ENCODE data around the gene KIRREL3.

- no peak for TF ChIP-seq POLR2A (IDR thresholded peaks at IDR 0.05)
- TF ChIP-seq, protein P1, sequence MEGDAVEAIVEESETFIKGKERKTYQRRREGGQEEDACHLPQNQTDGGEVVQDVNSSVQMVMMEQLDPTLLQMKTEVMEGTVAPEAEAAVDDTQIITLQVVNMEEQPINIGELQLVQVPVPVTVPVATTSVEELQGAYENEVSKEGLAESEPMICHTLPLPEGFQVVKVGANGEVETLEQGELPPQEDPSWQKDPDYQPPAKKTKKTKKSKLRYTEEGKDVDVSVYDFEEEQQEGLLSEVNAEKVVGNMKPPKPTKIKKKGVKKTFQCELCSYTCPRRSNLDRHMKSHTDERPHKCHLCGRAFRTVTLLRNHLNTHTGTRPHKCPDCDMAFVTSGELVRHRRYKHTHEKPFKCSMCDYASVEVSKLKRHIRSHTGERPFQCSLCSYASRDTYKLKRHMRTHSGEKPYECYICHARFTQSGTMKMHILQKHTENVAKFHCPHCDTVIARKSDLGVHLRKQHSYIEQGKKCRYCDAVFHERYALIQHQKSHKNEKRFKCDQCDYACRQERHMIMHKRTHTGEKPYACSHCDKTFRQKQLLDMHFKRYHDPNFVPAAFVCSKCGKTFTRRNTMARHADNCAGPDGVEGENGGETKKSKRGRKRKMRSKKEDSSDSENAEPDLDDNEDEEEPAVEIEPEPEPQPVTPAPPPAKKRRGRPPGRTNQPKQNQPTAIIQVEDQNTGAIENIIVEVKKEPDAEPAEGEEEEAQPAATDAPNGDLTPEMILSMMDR (IDR thresholded peaks at IDR 0.05 in 8 of 11, conservative IDR thresholded peaks at IDR 0.05 in 3 of 11): no peak
These were observed 543.6 kb downstream of the KIRREL3 start for GRCh38 chr11:126456783-126457542.
